HFFc6 (cell line): Measurements from ENCODE around the gene TTLL5. TPM values are rescaled to one million over a fixed set of nuclear protein-coding genes. Genes with fewer than 3 reads are reported as not detected.
"Not testable (repeated sequence)": the region's sequence is repeated elsewhere in the genome, so short reads cannot be mapped to it uniquely, and the experiment has no call there.

Experiments
- DNase-seq: peaks from one replicate; pipeline ENCODE4 v3.0.0-alpha.2; 2018
- H3K27ac Mint-ChIP-seq: 2 replicates; pipeline ENCODE4 v1.8.0; 2020; ENCODE audit warnings: mild to moderate bottlenecking, mixed read lengths
- H3K27me3 Mint-ChIP-seq: 2 replicates; pipeline ENCODE4 v1.8.0; 2021; ENCODE audit warnings: mild to moderate bottlenecking, moderate library complexity, mixed read lengths; ENCODE audit not compliant: insufficient read depth
- H3K36me3 Mint-ChIP-seq: 2 replicates; pipeline ENCODE4 v1.8.0; 2021; ENCODE audit warnings: low read depth, mixed read lengths
- H3K4me1 Mint-ChIP-seq: 2 replicates; pipeline ENCODE4 v1.8.0; 2020; ENCODE audit warnings: low read depth, mixed read lengths
- H3K4me3 Mint-ChIP-seq: 2 replicates; pipeline ENCODE4 v1.8.0; 2020; ENCODE audit warnings: mild to moderate bottlenecking, moderate library complexity, mixed read lengths
- H3K9me3 Mint-ChIP-seq: 2 replicates; pipeline ENCODE4 v1.8.0; 2020; ENCODE audit warnings: mild to moderate bottlenecking, mixed read lengths
- total RNA-seq, 6 experiments: library from RNA; stranded (reverse); fragmentation: NEBNext Ultra II Directional; extraction: Animal tissue kit (Norgen Biotek cat#: 25700); gene quantifications; 2 replicates in 1 of 6; 3 replicates in 5 of 6; pipeline ENCODE4 v1.2.3, GENCODE V29; 2021
- TF ChIP-seq, protein P1 (sequence below): fragments of 200-600 bp; sonication (generic); IDR thresholded peaks from 2 replicates; pipeline ENCODE4 v1.5.0; 2021; ENCODE audit warnings: antibody characterized with exemption, mild to moderate bottlenecking

The TTLL5 gene
- total RNA-seq, 6 experiments from 2014 or later: 22.0 to 28.9 (median 25.0) TPM

DNA sequence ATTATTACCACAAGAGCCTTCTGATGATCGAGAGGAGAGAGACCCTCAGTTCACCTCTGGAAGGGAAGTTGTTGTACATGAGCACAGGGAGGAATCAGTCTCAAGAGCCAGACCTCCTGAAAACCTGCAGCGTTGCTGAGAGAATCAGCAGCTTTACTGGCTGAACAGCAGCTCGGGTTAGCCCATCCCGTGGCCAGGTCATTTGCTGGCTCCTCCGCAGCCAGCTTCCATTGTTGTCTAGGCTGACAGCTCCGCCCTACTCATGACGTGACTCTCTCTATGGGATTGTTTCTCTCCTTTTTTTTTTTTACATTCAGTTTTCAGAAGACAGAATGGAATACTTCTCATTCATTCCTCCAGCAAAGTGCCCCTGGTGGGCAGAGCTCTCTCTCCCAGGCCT, 250.8 kb downstream of the TTLL5 start:
- H3K4me1 Mint-ChIP-seq: no peaks in the 10 kb centered on the region
- DNase-seq: no peak
- TF ChIP-seq, protein P1, sequence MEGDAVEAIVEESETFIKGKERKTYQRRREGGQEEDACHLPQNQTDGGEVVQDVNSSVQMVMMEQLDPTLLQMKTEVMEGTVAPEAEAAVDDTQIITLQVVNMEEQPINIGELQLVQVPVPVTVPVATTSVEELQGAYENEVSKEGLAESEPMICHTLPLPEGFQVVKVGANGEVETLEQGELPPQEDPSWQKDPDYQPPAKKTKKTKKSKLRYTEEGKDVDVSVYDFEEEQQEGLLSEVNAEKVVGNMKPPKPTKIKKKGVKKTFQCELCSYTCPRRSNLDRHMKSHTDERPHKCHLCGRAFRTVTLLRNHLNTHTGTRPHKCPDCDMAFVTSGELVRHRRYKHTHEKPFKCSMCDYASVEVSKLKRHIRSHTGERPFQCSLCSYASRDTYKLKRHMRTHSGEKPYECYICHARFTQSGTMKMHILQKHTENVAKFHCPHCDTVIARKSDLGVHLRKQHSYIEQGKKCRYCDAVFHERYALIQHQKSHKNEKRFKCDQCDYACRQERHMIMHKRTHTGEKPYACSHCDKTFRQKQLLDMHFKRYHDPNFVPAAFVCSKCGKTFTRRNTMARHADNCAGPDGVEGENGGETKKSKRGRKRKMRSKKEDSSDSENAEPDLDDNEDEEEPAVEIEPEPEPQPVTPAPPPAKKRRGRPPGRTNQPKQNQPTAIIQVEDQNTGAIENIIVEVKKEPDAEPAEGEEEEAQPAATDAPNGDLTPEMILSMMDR: no peak
- no peak overlapping the region for H3K4me3 Mint-ChIP-seq
- no peak overlapping the region for H3K27ac Mint-ChIP-seq
- no peaks in the 10 kb centered on the region; the same call in 1 of the 2 replicates for H3K36me3 Mint-ChIP-seq
- H3K9me3 Mint-ChIP-seq: no peaks in the 10 kb centered on the region
- H3K27me3 Mint-ChIP-seq: peaks cover 1% of the 10 kb centered on the region; the same call in 1 of the 2 replicates

DNA sequence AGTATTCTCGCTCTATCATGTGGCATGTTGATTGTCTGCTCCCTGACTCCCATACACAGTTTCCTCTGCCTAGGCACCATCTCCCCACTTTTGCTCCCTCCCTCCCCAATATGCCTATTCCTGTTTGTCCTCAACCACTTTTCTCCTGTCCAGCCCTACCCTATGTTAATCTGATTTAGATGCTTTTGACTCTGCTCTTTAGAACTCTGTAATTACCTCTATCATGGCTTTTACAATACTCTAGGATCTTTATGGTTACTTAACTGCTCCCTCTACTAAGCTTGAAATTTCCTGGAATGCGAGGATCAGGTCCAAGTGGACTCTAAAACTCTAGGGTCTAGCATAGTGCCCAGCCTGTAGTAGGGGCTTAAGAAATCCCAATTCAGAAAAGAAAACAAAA, 252.1 kb downstream of the TTLL5 start:
- no peaks in the 10 kb centered on the region for H3K9me3 Mint-ChIP-seq
- no peak overlapping the region for H3K27ac Mint-ChIP-seq
- H3K36me3 Mint-ChIP-seq: no peaks in the 10 kb centered on the region; the same call in 1 of the 2 replicates
- TF ChIP-seq, protein P1: no peak
- H3K4me1 Mint-ChIP-seq: no peaks in the 10 kb centered on the region
- DNase-seq: no peak
- no peak overlapping the region for H3K4me3 Mint-ChIP-seq
- H3K27me3 Mint-ChIP-seq: peaks cover 1% of the 10 kb centered on the region; the same call in 1 of the 2 replicates

DNA sequence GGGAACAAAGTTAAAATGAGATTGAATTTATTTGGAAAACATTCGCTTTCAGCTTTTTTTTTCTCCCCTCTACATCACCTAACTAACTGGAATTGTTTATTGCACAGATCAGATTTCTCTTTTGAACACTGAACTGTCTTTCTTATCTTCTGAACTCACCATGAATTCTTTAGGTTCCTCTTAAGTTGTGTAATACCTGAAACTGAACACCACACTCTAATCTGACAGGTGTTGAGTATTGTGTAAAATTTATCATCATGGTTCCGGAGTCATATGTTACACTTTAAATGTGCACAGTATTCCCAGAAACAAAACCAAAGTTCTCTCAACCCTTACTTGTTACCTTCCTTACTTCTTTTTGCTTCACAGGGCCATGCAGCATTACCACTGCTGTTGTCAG, 254.0 kb downstream of the TTLL5 start:
- Mint-ChIP-seq H3K4me1 (no peaks in the 10 kb centered on the region), H3K9me3 (no peaks in the 10 kb centered on the region)
- TF ChIP-seq, protein P1: no peak

DNA sequence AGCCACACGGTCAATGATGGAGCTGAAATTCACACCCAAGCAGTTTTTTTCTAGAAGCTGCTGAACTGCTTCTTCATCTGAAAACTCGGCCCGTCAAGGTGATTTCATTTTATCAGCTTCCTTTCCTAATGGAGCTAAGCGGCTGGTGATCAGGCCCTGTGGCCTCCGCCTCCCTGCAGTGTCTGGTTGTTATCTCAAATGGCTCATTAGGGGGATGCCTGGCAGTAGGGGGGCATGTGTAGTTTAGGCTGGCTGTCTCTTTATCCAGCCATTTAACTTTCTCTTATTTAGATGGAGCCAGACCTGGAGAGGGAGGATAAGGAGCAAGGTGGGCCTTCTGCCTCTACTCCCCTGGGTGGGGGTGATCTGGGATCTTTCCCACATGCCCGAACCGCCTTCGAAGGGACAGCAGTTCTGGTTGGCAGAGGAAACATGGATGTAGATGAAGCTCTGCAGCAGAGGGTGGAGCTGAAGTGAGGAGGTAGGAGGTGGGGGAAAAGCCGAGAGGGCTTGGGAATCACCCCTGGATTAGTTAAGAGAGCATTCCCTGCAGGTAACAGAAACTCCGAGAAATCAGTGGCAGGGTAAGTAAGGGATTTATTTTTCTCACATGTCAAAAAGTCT, 256.4 kb downstream of the TTLL5 start:
- Mint-ChIP-seq H3K27ac (no peak overlapping the region), H3K27me3 (peaks cover 1% of the 10 kb centered on the region)
- TF ChIP-seq, protein P1: no peak

More for the DNA sequence above, 254.0 kb downstream of the TTLL5 start:
- Mint-ChIP-seq H3K36me3 (no peaks in the 10 kb centered on the region; the same call in 1 of the 2 replicates), H3K27me3 (no peaks in the 10 kb centered on the region; the same call in 1 of the 2 replicates), H3K4me3 (no peak overlapping the region), H3K27ac (no peak overlapping the region)
- DNase-seq: no peak

DNA sequence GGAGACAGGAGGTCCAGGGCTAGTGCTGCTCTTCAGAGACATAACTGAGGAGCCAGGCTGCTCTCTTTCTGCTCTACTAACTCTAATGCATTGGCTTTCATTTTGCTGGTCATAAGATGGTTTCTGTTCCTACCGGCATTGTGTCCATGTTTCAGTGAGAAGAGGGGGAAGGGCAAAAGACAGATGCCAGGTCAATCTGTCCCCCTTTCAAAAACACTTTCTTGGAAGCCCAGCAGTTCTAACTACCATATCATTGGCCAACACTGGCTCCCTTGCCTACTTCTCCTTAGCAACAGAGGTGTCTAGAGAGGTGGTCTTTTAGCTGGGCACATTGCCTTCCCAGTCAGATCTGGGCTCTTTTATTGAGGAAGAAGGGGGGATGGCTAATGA, 256.9 kb downstream of the TTLL5 start:
- no peak overlapping the region for H3K4me3 Mint-ChIP-seq
- H3K4me1 Mint-ChIP-seq: no peaks in the 10 kb centered on the region
- H3K9me3 Mint-ChIP-seq: peaks cover 8% of the 10 kb centered on the region
- no peak overlapping the region for H3K27ac Mint-ChIP-seq
- TF ChIP-seq, protein P1: no peak
- peaks cover 16% of the 10 kb centered on the region for H3K36me3 Mint-ChIP-seq
- peaks cover 1% of the 10 kb centered on the region for H3K27me3 Mint-ChIP-seq
- no peak for DNase-seq

More for the DNA sequence above, 256.4 kb downstream of the TTLL5 start:
- H3K9me3 Mint-ChIP-seq: peaks cover 8% of the 10 kb centered on the region
- peaks cover 16% of the 10 kb centered on the region for H3K36me3 Mint-ChIP-seq
- H3K4me3 Mint-ChIP-seq: no peak overlapping the region
- DNase-seq: no peak
- no peaks in the 10 kb centered on the region for H3K4me1 Mint-ChIP-seq

DNA sequence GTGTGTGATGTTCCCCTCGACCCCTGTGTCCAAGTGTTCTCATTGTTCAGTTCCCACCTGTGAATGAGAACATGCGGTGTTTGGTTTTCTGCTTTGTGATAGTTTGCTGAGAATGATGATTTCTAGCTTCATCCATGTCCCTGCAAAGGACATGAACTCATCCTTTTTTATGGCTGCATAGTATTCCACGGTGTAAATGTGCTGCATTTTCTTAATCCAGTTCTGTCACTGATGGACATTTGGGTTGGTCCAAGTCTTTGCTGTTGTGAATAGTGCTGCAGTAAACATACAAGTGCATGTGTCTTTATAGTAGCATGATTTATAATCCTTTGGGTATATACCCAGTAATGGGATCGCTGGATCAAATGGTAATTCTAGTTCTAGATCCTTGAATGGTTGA, 259.4 kb downstream of the TTLL5 start:
- not testable (repeated sequence) for H3K27ac Mint-ChIP-seq, H3K9me3 Mint-ChIP-seq, H3K4me3 Mint-ChIP-seq, H3K27me3 Mint-ChIP-seq, DNase-seq, H3K4me1 Mint-ChIP-seq
- H3K36me3 Mint-ChIP-seq: peaks cover 16% of the 10 kb centered on the region

DNA sequence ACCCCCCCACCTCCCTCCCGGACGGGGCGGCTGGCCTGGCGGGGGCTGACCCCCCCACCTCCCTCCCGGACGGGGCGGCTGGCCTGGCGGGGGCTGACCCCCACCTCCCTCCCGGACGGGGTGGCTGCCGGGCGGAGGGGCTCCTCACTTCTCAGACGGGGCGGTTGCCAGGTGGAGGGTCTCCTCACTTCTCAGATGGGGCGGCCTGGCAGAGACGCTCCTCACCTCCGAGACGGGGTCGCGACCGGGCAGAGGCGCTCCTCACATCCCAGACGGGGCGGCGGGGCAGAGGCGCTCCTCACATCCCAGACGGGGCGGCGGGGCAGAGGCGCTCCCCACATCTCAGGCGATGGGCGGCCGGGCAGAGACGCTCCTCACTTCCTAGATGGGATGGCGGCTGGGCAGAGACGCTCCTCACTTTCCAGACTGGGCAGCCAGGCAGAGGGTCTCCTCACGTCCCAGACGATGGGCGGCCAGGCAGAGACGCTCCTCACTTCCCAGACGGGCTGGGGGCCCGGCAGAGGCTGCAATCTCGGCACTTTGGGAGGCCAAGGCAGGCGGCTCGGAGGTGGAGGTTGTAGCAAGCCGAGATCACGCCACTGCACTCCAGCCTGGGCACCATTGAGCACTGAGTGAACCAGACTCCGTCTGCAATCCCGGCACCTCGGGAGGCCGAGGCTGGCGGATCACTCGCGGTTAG, 264.2 kb downstream of the TTLL5 start:
- peaks cover 16% of the 10 kb centered on the region for H3K36me3 Mint-ChIP-seq
- DNase-seq, H3K27me3 Mint-ChIP-seq, H3K9me3 Mint-ChIP-seq, H3K4me1 Mint-ChIP-seq, H3K27ac Mint-ChIP-seq, H3K4me3 Mint-ChIP-seq: not testable (repeated sequence)
